HuH-7 (cell line): ENCODE data around the gene ABI2.

Source experiments
- DNase-seq: peaks from one replicate; pipeline ENCODE4 v3.0.0; 2011; ENCODE audit warnings: low spot score

ABI2 gene

GRCh38 chr2:203484266-203485112 lies 156.3 kb downstream of the ABI2 start:
- DNase-seq = peak; percentile 11

- DNase-seq = no peak
Measured at GRCh38 chr2:203489531-203489930, 161.3 kb downstream of the ABI2 start.

GRCh38 chr2:203490391-203490790 lies 162.2 kb downstream of the ABI2 start:
- DNase-seq = no peak

GRCh38 chr2:203492965-203493364 lies 164.8 kb downstream of the ABI2 start:
- DNase-seq = no peak
